GM19397 (cell line): Measurements from ENCODE around the gene RNF212B.

Experiments
- ATAC-seq: cut with Tn5 transposase; IDR thresholded peaks from one replicate; pipeline ENCODE4 v1.9.1; 2021; ENCODE audit warnings: mild to moderate bottlenecking, moderate library complexity; ENCODE audit not compliant: unreplicated experiment

The RNF212B gene

DNA sequence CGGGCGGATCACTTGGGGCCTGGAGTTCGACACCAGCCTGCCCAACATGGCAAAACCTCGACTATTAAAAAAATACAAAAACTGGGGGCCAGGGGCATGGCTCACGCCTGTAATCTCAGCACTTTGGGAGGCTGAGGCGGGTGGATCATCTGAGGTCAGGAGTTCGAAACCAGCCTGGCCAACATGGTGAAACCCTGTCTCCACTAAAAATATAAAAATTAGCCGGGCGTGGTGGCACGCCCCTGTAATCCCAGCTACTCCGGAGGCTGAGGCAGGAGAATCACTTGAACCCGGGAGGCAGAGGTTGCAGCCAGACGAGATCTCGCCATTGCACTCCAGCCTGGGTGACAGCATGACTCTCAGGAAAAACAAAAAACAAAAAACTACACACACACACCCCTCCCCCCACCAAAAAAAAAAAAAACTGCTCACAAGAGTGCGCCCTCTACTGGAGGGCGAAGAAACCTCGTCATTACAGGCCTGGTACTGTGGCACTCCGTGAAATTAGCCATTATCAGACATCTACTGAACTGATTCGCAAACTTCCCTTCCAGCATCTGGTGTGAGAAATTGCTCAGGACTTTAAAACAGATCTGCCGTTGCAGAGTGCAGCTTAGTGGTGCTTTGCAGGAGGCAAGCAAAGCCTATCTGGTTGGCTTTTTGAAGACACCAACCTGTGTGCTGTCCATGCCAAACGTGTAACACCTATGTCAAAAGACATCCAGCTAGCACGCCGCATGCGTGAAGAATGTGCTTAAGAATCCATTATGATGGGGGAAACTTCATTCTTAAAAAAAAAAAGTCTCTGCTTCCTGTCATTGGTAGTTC is 57.2 kb downstream of the RNF212B start:
- ATAC-seq: no peak

DNA sequence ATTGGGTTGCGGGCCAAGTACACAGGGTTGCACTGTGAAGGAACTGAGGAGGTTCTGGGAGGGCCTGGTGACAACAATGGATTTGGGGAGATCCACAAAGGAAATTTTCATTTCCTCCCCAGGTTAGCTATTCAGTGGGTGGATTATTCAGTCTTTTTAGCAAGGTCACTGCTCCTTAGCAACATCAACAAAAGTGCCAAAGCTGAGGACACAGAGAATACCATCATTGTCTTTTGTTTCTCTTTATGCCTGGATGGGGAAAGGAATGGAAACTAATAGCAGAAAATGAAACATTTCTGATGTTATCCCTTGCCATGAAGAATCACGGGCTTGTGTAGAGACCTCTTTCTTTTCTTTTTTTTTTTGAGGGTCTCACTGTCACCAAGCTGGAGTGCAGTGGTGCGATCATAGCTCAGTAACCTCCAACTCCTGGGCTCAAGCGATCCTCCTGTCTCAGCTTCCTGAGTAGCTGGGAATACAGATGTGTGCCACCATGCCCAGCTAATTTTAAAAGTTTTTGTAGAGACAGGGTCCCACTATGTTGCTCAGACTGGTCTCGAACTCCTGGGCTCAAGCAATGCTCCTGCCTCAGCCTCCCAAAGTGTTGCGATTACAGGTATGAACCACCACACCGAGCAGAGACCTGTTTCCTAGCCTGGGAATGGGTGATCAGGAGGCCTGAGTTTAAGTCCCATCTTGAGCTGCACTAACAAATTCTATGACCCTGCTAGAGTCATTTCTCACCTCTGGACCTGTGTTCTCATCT is 58.5 kb downstream of the RNF212B start:
- no peak for ATAC-seq

DNA sequence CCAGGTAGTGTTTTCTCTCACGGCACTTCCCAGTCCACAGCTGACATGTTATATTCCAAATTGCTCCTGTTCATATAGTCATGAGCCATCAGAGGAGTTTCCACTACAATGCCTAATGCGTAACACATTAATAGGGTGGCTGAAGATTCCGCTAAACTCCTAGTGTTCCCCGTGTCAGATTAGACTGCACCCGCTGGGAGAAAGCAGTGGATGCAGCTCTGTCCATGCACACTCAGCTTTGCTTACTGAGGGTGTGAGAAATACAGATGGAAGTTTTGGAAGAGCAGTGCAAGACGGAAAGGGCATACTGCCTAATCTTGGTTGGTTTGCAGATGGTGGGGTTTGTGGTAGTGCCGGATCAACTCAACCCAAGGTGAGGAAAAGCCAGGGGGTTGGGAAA is 59.4 kb downstream of the RNF212B start:
- ATAC-seq: no peak

DNA sequence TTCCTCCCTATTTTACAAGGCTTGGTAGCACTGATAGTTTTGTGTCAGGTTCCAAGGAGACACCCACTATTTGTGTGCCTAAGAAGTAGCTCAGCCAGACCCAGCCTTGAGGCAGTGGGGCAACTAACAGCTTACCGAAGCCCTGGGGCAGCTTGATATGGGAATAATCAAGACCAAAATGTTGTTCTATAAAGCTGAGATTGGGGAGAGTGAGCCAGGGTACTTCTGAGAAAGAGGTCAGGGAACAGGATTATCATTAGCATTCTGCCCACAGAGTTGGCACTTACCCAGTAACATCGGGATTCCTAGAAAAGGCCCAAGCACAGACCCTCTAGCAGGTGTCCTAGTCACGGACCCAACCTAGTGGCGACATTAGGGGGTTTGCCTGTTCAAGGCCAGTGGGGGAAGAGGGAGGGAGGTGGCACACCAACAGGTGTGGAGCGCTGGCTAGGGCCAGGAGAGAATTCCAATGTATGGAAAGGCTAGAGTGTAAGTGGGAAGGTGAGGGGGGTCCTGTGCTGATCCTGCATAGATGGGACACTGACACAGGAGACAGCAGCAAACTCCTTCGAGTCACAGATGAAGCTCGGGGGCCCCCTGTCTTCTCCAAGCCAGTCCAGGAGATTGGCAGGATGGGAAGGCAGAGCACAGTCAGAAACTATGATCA is 60.0 kb downstream of the RNF212B start:
- ATAC-seq: no peak

DNA sequence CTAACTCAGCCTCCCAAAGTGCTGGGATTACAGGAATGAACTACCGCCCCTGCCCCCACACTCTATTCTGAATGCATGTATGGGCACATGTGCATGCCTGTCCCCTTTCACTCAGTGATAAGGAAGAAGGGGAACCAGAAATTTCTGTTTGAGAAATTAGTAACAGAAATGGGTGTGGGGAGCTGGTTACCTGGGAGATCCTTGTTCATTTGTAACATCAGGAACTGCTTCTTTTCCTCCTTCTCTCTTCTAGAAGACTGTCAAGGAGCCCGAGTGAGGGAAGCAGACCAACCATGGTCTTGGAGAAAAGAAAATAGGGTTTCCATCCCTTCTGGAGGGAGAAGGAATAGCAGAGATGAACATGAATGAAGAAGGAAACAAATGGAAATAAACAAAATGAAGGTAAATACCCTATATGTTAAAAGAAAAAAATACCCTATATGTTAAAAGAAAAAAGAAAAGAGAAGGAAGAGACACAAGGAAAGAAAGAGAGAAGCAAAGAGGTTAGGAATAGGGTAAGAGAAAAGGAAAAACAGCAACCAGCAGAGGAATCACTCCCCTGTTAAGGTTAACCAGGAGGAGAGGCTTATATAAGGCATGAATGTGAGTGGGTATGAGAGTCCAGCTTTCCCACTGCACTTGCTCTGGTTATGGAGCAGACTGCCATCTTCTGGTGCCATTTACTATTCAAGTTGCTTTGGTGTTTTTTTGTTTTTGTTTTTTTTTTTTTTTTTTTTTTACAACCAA is 61.6 kb downstream of the RNF212B start:
- no peak for ATAC-seq

DNA sequence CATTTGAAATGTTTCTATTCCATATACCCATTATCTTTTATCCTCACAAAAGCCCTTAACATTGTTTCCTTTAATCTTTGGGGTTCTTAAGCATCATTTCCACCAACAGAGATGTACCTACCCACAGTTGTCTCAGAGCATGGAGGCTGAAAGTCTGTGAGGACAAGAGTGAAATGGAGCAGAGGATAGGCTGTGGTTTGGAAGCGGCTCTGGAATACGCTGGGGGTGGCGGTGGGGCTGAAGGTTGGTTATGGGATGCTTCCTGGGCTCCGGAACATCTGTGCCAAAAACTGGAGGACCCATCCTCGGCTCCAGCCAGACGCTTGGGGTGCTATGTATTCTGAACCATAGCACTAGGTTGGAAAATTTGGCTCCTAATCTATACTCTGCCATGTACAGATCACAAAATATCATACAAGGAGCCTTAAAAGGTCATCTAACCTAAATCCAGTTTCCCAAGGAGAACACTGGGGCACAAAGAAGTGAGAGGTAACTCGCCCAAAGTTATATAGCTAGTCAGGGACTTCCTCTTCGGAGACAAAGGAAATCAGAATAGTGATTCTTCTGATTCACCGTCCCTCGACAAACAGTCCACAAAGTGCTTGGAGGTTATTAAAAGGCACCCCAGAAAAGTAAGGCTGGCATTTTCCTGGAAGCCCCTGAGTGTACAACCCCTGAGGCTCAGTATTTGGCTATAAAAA is 62.4 kb downstream of the RNF212B start:
- ATAC-seq: no peak

DNA sequence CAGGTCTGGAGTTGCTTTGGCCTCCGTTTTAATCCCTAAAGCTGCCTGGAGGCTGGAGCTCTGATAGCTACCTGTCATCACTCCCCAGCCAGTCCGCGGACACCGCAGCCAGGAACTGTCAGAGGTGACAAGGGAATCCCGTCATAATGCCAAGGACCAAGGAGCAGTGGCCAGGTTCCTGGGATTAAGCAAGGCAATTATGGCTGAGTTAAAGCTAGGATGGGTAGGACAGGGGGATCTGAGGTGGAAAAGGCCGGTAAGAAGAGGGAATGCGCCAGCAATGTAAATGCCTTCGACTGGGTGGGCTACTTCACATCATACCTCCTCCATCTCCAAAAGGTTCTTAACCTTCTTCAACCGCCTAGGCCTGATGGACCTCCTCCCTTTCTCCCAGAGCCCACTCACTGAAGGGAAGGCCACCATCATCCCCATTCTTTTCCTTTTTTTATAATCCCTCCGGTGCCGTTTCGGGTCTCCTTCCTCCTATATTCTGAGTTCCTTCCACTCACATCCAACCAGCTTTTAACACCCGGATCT is 63.0 kb downstream of the RNF212B start:
- ATAC-seq: no peak

DNA sequence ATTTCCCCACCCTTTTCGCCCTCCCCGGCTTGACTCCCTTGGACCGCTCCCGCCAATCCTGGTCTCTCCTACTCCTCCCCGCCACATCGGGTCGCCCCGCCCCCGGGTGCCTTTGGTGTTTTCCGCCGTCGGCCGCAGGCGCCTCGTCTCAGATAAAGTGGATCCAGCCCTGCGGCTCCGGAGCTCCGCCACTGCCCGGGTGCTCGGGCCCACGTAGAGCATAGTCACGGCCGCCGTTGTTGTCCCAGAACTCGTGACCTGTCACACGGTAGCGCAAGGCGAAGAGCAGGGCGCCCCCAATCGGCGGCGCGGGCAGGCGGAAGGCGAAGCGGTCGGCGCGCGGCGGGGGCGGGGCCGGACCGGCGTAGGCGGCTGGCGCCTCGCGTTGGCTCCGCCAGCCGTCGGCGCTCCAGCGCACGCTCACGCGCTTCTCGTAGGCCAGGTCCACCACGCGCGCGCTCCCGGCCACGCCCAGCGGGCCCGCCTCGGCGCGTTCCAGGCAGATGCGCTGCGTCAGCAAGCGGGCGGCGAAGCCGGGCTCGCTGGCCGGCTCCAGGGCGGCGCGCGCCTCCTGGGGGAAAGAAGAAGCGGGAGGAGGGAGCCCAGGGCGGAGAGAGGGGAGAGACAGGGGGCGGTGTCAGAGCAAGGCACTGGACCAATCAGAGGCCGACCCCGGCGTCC is 63.7 kb downstream of the RNF212B start:
- ATAC-seq: peak; percentile 79

DNA sequence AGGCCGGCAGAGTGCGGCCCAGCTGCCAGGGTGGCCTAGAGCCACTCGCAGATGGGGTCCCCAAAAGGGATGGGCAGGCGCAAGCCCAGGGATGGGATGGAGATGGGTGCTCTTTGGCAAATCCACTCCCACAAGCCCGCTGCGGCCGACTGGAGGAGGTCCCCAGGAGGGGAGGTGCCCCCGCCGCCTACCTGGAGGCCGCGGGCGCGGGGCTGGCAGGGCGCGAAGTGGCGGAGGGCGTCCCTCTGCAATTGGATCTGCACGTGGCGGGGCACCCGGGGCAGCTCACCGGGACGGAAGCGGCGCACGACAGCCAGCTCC is 64.2 kb downstream of the RNF212B start:
- peak; percentile 14 for ATAC-seq

DNA sequence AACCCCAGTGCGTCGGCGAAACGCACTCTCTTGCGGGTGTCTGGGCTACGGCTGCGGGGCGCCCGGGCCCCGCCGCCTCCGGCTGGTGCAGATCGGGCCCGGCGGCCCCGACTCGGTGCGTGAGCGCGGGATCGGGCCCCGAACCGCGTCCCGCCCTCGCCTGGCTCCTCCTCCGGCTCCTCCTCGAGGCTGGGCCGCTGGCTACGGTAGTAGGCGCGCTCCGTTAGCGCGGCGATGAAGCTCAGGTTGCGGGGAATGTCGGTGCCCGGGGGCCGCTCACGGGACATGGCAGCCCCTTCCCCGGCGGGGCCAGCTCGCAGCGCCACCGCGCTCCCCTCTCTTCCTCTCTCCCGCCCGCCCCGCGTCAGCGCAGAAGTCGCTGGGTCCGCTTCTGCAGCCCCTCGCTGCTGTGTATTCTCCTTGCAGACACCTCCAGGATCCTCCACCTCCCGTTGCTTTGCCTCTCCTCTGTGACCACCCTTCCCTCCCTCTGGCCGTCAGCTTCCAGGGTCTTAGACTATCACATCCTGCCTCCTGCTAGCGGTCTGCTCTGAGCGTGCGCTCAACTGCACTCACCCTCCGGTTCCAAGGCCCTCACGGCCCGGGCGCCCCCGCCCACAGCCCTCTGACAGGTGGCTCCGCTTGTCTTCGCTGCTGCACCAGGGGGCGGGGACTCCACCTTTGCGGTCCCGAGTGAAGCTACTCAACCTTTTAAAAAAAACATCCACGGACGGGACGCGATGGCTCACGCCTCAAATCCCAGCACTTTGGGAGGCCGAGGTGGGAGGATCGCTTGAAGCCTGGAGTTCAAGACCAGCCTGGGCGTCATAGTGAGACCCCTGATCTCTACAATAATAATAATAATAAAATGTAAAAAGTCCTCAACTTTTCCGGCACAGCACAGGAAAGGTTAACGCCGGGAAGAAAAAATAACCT is 64.8 kb downstream of the RNF212B start, which contains the start of gene PPP1R3E:
Gene PPP1R3E (minus strand): TSS at position 570 of the 936 bp plus-strand sequence. CDS start 283 bp downstream, at position 287.
- ATAC-seq: peak; percentile 33

DNA sequence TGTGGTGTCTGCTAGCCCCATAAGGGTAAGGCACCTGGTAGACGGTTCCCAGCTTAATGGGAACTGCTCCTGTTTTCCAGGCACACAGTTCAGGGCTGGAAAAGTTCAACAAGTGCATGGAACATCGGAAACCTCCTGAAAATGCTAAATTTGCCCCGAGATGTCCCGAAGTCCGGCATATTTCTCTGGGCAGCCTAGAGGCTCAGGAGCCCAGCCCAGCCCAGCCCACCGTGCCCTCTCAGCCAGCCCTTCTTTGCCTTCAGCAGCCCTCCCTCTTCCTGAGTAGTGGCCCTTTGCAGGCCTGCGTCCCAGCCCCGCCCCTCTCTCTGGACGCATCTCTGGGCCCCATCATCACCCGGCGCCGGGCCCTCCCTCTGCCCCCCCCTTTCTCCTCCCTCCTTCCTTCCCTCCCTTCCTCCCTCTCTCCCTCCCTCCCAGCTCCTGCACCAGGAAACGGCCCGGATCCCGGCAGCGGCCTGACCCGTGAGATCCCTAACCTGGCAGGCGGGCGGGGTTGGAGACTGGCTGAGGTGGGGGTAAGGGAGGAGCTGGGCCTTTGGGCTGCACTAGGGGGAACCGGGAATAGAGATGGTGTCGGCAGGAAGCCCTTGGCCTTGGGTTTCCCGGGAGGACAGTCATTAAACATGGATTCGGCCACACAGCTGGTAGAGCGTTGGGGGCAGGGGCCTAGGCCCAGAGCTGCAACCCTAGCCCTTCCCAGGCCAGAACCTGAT is 68.8 kb downstream of the RNF212B start, which contains the start of gene BCL2L2:
Gene BCL2L2 (plus strand): TSS at position 422 of the 734 bp plus-strand sequence. CDS start 935 bp downstream, outside the sequence.
- ATAC-seq: no peak

DNA sequence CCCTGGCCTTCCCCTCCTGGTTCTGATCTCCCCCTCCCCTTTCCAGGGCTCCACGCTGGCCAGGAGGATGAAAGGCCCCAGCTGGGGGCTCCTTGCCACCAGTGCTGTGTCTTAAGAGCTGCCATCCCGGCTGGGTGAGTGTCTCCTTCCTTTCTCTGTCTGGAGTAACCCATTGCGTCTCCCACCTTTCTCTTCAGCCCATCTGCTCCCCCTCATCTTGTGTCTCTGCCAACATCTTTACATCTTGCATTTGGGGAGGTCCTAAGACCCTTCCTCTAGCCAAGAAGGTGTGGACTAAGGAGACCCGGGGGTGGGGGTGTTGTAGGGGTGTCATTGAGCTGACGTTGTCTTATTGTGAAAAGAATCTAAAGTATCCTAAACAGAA is 69.4 kb downstream of the RNF212B start:
- no peak for ATAC-seq

DNA sequence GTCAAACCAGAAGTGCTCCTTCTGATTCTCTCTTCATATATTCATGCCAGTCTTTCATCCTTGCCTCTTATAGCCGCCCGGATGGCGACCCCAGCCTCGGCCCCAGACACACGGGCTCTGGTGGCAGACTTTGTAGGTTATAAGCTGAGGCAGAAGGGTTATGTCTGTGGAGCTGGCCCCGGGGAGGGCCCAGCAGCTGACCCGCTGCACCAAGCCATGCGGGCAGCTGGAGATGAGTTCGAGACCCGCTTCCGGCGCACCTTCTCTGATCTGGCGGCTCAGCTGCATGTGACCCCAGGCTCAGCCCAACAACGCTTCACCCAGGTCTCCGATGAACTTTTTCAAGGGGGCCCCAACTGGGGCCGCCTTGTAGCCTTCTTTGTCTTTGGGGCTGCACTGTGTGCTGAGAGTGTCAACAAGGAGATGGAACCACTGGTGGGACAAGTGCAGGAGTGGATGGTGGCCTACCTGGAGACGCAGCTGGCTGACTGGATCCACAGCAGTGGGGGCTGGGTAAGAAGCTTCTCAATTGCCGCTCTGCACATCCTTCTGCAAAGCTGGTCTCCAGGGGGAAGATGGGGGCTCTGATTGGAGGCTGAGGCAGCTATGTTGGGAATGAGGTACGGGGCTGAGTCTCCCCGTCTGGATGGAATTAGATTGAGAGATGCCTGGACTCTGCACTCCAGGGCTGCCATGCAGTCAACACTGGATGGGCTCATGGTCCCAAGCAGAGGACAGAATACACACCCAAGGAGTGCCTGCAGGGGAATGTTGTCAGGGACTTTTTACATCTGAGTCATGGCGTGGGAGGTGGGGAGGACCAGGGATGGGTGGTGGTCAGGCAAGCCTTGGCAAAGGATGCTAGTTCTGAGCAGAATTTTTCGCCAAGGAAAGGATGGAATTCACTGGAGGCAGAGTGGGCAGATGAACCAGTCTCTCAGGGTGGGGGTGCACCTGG is 70.2 kb downstream of the RNF212B start:
- no peak for ATAC-seq

DNA sequence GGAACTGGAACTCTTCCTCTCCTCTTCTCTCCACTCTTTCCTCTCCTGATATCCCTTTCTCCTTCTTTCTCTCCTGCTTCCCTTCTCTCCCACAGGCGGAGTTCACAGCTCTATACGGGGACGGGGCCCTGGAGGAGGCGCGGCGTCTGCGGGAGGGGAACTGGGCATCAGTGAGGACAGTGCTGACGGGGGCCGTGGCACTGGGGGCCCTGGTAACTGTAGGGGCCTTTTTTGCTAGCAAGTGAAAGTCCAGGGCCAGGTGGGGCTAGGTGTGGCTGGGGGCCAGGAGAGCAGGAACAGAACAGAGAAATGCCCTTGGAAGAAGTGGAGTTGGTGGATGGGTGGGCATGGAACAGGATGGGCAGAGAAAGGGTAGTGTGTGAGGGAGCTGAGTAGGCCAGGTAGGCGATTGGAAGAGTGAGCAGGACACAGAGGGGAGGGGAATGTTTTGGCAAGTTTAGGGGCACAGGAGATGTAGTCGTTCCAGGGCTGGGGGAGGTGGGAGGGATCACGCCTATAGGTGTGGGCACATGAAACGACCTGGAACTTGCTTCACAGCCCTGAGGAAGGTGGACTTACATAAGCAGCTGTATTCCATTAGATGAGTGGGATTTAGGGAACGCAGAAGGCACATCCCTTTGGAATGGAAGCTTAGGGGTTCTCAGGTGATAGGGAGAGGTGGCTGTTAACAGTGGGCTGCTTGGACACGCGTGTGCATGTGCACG is 71.1 kb downstream of the RNF212B start:
- ATAC-seq: no peak

DNA sequence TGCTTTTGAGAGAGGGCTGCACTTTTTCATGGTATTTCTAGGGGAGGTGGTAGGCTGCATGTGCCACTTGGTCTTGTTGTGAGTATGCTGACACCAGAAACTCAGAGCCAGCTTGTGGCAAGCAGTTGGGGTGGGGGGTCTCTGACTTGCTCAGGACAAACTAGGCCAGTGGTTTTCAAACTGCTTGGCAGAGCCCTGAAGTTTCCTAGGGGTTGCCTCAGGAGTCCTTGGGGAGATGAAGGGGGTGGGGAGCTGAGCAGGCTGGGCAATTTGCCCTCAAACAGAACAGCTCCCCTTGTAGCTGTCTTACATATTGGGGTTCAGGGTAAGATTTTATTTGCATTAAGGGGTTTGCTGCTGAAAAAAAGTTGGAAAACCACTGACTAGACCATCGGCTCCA is 72.8 kb downstream of the RNF212B start:
- no peak for ATAC-seq

DNA sequence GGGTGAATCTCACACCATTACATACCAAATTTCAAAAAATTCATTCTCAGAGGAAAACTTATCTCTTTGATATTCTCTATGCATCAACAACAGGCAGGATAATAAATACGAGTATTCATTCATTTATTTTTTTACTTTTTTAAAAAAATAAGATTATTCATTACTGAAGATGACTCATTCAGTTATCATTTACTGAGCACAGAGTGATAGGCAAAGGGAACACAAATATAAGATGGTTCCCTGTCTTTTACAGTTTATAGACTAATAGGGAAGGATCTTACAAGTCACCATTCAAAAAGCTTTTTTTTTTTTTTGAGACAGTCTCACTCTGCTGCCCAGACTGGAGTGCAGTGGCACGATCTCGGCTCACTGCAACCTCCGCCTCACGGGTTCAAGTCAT is 78.6 kb downstream of the RNF212B start:
- ATAC-seq: no peak
